Spleen (tissue), 11 donors: ENCODE measurements around the gene KIFC3. TPM values are rescaled to one million over a fixed set of nuclear protein-coding genes. Genes with fewer than 3 reads are reported as not detected.

Experiments
- DNase-seq: peaks from one replicate; pipeline ENCODE4 v3.0.0-alpha.2; 2020
- H3K27ac ChIP-seq, 8 donors: fragments of 200-600 bp; sonication (generic) in 7 of 8; 1 replicate in 4 of 8; 2 replicates in 4 of 8; pipeline versions ENCODE4 v1.5.0 to v1.8.0; 2016 to 2021; ENCODE audit warnings: inconsistent platforms in 4 of 8, mild to moderate bottlenecking in 4 of 8, moderate library complexity in 1 of 8
- H3K27me3 ChIP-seq, 7 donors: fragments of 200-600 bp; sonication (generic) in 6 of 7; replicated peaks in 1 of 7; 1 replicate in 4 of 7; 2 replicates in 3 of 7; pipeline versions ENCODE4 v1.5.0 to v1.8.0; 2016 to 2021; ENCODE audit warnings: inconsistent platforms in 3 of 7, mild to moderate bottlenecking in 1 of 7
- H3K36me3 ChIP-seq, 6 donors: fragments of 200-600 bp; sonication (generic) in 5 of 6; 1 replicate in 4 of 6; 2 replicates in 2 of 6; pipeline versions ENCODE4 v1.5.0 to v1.8.0; 2016 to 2021; ENCODE audit warnings: inconsistent platforms in 2 of 6
- H3K4me1 ChIP-seq, 6 donors: fragments of 200-600 bp; sonication (generic) in 5 of 6; 1 replicate in 3 of 6; 2 replicates in 3 of 6; pipeline versions ENCODE4 v1.5.0 to v1.8.0; 2016 to 2021; ENCODE audit warnings: inconsistent platforms in 3 of 6
- H3K4me3 ChIP-seq, 8 donors: fragments of 200-600 bp; sonication (generic) in 7 of 8; 1 replicate in 4 of 8; 2 replicates in 4 of 8; pipeline versions ENCODE4 v1.5.0 to v1.8.0; 2016 to 2021; ENCODE audit warnings: inconsistent platforms in 4 of 8, mild to moderate bottlenecking in 4 of 8, moderate library complexity in 2 of 8
- H3K9me3 ChIP-seq, 8 donors: fragments of 200-600 bp; sonication (generic) in 7 of 8; 1 replicate in 4 of 8; 2 replicates in 4 of 8; pipeline versions ENCODE4 v1.5.0 to v1.8.0; 2016 to 2021; ENCODE audit warnings: inconsistent platforms in 4 of 8
- POLR2A ChIP-seq, 3 donors: fragments of 450-650 bp; IDR thresholded peaks; one replicate each; pipeline ENCODE4 v1.5.1; 2017; ENCODE audit warnings: antibody characterized with exemption in 3 of 3, mild to moderate bottlenecking in 1 of 3
- POLR2AphosphoS5 ChIP-seq, 3 donors: sonication (generic); formaldehyde crosslinking; IDR thresholded peaks; one replicate each; pipeline ENCODE4 v1.5.1; 2017; ENCODE audit warnings: antibody characterized with exemption in 3 of 3
- WGBS, 5 donors: extraction: QIAGEN DNeasy Blood & Tissue Kit in 3 of 5; methylation state at CpG; one replicate each; pipeline versions ENCODE4 v1.1.5 to v1.1.7; 2013 to 2018; 5-methylcytosine and 5-hydroxymethylcytosine counted together
- intact Hi-C: fragments of 100-400 bp; cut with DNase I; formaldehyde crosslinking; loops from one replicate; pipeline ENCODE4 v1.15.0; 2023; ENCODE audit warnings: low total_unique reads
- polyA plus RNA-seq, 3 donors: library from polyadenylated mRNA; stranded (reverse); fragments of 200-250 nt; gene quantifications; one replicate each; pipeline ENCODE4 v1.2.1, GENCODE V29; 2013
- total RNA-seq, 7 donors: library from RNA; depleted of rRNA in 3 of 7; stranded (reverse); fragments of >200 nt in 3 of 7; fragmentation: NEBNext Ultra II Directional in 4 of 7; extraction: Animal tissue kit (Norgen Biotek cat#: 25700) in 4 of 7; gene quantifications; one replicate each; pipeline versions ENCODE4 v1.1.0 to v1.2.1, GENCODE V29; 2016 to 2021
- TF ChIP-seq, protein P1 (sequence below), 11 experiments: fragments of 200-600 bp in 7 of 11; fragments of 450-650 bp in 4 of 11; sonication (generic) in 4 of 11; IDR thresholded peaks in 8 of 11; conservative IDR thresholded peaks in 3 of 11; 1 replicate in 7 of 11; 2 replicates in 4 of 11; pipeline versions ENCODE4 v1.4.0 to v1.8.0; 2016 to 2021; ENCODE audit warnings: antibody characterized with exemption in 11 of 11, inconsistent platforms in 4 of 11, mild to moderate bottlenecking in 1 of 11
- donor health status: healthy with polysubstance abuse.
- donor health status: DM: no; HTN: no; CAD: no; lungs with moderate emphysema.
- donor health status: DM: no; HTN: no; CAD: no.
- donor health status: Bipolar disorder and iron deficiency.
- donor health status: healthy.
- donor health status: DM: no; HTN: no; CAD: no.
- donor health status: DM: yes; HTN: yes; CAD: no.

Gene KIFC3
- total and polyA plus RNA-seq, 10 donors = 4.6 to 61.5 (median 42.6) TPM

DNA sequence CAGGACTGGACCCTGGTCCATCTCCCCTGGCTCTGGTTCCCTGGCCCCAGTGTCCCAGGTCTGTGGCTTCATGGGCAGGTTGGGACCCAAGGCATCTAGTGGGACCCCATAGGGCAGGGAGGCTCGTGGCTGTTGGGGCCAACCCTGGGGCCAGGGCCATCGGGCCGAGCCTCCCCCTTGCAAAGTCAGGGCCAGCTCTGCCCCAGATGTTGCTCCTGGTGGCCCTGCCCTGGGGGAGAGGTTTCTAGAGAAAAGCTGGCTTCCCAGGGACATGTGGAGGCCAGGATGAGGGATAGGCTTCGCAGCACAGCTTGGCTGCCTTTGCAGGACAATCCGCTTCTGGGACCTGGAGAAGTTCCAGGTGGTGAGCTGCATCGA is 50.1 kb downstream of the KIFC3 start:
- DNase-seq = no peak
- intact Hi-C loops = loop anchor here (10.0 kb wide), 2 partner anchors 113 to 253 kb away; partner anchors contain the start of genes USB1 and ZNF319
- Histone ChIP-seq H3K27ac (no peak overlapping the region), H3K9me3 (no peaks in the 10 kb centered on the region), H3K27me3 (no peaks in the 10 kb centered on the region), H3K36me3 (peaks cover 0 to 90% (median 34%) of the 10 kb centered on the region in 6 donors), H3K4me3 (no peak overlapping the region), H3K4me1 (peaks cover 0 to 6% (median 3%) of the 10 kb centered on the region in 6 donors)
- TF ChIP-seq POLR2AphosphoS5 (IDR thresholded peaks at IDR 0.05) (no peak), POLR2A (IDR thresholded peaks at IDR 0.05) (no peak)
- TF ChIP-seq, protein P1, sequence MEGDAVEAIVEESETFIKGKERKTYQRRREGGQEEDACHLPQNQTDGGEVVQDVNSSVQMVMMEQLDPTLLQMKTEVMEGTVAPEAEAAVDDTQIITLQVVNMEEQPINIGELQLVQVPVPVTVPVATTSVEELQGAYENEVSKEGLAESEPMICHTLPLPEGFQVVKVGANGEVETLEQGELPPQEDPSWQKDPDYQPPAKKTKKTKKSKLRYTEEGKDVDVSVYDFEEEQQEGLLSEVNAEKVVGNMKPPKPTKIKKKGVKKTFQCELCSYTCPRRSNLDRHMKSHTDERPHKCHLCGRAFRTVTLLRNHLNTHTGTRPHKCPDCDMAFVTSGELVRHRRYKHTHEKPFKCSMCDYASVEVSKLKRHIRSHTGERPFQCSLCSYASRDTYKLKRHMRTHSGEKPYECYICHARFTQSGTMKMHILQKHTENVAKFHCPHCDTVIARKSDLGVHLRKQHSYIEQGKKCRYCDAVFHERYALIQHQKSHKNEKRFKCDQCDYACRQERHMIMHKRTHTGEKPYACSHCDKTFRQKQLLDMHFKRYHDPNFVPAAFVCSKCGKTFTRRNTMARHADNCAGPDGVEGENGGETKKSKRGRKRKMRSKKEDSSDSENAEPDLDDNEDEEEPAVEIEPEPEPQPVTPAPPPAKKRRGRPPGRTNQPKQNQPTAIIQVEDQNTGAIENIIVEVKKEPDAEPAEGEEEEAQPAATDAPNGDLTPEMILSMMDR (IDR thresholded peaks at IDR 0.05 in 8 of 11, conservative IDR thresholded peaks at IDR 0.05 in 3 of 11) = no peak
- 81 to 100% (median 92%) methylated on average over 1 to 6 of the region's 6 CpGs for WGBS, 5 donors

GRCh38 chr16:57751539-57752202 is 50.6 kb downstream of the KIFC3 start:
- no peak overlapping the region for H3K27ac ChIP-seq
- DNase-seq = no peak
- 90 to 95% (median 93%) methylated on average over 9 to 26 of the region's 26 CpGs for WGBS, 5 donors
- no peak overlapping the region for H3K4me3 ChIP-seq
- peaks cover 0 to under 1% (median 0%) of the 10 kb centered on the region in 6 donors for H3K4me1 ChIP-seq
- intact Hi-C loops = loop anchor here (10.0 kb wide), 2 partner anchors 113 to 253 kb away; partner anchors contain the start of genes USB1 and ZNF319
- H3K36me3 ChIP-seq = peaks cover 0 to 92% (median 33%) of the 10 kb centered on the region in 6 donors
- H3K9me3 ChIP-seq = no peaks in the 10 kb centered on the region
- no peak for TF ChIP-seq POLR2AphosphoS5 (IDR thresholded peaks at IDR 0.05)
- TF ChIP-seq POLR2A (IDR thresholded peaks at IDR 0.05) = no peak
- TF ChIP-seq, protein P1 (IDR thresholded peaks at IDR 0.05 in 8 of 11, conservative IDR thresholded peaks at IDR 0.05 in 3 of 11) = no peak
- no peaks in the 10 kb centered on the region for H3K27me3 ChIP-seq

DNA sequence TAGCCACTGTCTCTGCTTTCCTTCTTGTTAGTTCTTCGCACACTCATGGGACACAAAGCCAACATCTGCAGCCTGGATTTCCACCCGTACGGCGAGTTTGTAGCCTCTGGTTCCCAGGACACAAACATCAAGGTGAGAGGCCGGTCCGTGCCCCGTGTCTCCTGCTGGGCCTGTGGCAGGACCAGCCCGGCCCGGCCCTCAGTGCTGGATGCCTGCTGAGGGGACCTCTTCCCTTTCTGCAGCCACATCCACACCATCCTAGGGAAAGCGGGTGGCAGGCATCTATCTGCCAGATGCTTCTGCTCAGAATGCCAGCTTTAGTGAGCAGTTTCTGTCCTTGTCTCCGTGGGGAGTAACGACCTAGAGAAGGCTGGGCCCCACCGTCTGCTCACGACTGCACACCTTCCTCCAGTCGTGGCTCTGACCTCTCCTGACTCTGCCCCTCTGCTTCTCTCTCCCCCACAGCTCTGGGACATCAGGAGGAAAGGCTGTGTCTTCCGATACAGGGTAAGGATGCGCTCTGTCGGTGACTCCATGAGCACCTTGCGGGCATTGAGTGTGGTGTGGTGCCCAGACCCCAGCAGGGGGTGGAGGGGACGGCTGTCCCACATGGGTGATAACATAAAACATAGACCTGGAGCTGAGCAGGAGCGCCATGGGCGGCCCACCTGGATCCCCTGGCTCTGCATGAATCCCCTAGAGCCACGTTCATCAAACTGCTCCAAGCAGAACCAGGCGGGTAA is 51.3 kb downstream of the KIFC3 start:
- H3K4me1 ChIP-seq = no peaks in the 10 kb centered on the region
- intact Hi-C loops = loop anchor here (10.0 kb wide), 2 partner anchors 114 to 254 kb away; partner anchors contain the start of genes USB1 and ZNF319
- H3K27me3 ChIP-seq = no peaks in the 10 kb centered on the region
- TF ChIP-seq, protein P1 (IDR thresholded peaks at IDR 0.05 in 8 of 11, conservative IDR thresholded peaks at IDR 0.05 in 3 of 11) = no peak
- TF ChIP-seq POLR2AphosphoS5 (IDR thresholded peaks at IDR 0.05) (no peak), POLR2A (IDR thresholded peaks at IDR 0.05) (no peak)
- H3K27ac ChIP-seq = no peak overlapping the region
- H3K4me3 ChIP-seq = no peak overlapping the region
- DNase-seq = no peak
- WGBS, 5 donors = 93 to 96% (median 94%) methylated on average over 24 of the region's 24 CpGs
- H3K9me3 ChIP-seq = no peaks in the 10 kb centered on the region
- H3K36me3 ChIP-seq = peaks cover 0 to 88% (median 30%) of the 10 kb centered on the region in 6 donors
